Measurements from ENCODE around the gene ARHGAP12.
A peak's percentile ranks its signal among the peaks of the same experiment; 100 is the strongest.

The ARHGAP12 gene

GRCh38 chr10:31760674-31761081 lies 168.0 kb downstream of the ARHGAP12 start:
- DNase-seq, result no peak

- DNase-seq, result peak; percentile 81
Measured at GRCh38 chr10:31759799-31760626, 168.6 kb downstream of the ARHGAP12 start.

GRCh38 chr10:31759124-31759798 lies 169.4 kb downstream of the ARHGAP12 start:
- no peak for DNase-seq

GRCh38 chr10:31758495-31758894 lies 170.1 kb downstream of the ARHGAP12 start:
- no peak for DNase-seq

- no peak for DNase-seq
Measured at GRCh38 chr10:31757831-31758230, 170.8 kb downstream of the ARHGAP12 start.

- no peak for DNase-seq
Measured at GRCh38 chr10:31757386-31757791, 171.2 kb downstream of the ARHGAP12 start.

- DNase-seq, result no peak
Measured at GRCh38 chr10:31756729-31757110, 171.9 kb downstream of the ARHGAP12 start.

- DNase-seq, result no peak
Measured at GRCh38 chr10:31756101-31756728, 172.4 kb downstream of the ARHGAP12 start.

Data from NCI-H524 treated with DMSO at 0.1 percent for 48 hours (cell line).